ENCODE data around the gene RHOC. TPM values are rescaled to one million over a fixed set of nuclear protein-coding genes. Genes with fewer than 3 reads are reported as not detected.
A peak's percentile ranks its signal among the peaks of the same experiment; 100 is the strongest.

RHOC gene
- total and polyA plus RNA-seq, 2 donors (not counting 1 experiment from before 2014, with no cell fraction given), result 484 to 857 TPM

DNA sequence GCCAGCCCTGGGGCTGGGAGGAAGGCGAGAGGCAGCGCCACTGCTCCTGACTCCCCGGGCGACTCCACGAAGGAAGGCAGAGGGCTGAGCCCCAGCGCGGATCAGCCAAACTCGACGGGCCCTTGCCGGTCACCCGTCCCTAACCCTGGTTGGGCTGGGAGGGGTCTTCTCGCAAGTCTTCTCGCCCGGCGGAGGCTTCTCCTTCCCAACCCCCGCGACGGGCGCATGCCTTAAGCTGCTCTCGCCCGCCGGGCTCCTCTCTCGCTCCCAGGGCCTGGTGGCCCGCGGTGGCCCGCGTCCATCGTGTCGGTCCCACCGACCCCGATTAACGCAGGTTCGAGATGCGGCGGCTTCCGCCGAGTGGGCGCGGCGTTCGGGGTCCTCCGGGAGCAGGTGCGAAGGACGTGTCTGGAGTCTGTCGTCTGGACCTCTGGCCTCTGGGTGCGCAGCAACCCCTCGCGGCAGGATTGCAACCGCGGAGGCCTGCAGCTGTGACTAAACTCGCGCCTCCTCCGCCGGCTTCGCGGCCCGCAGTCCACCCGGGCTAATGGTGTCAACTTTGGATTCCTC is 37.2 kb upstream of the RHOC start:
- no peak overlapping the region for H3K27ac ChIP-seq (ENCODE audit: insufficient read depth, low read length)
- DNase-seq (ENCODE audit: low read depth in 2 of 2), result peak; percentile 50 to 61
- peak overlapping the region; percentile 13 to 28 (median 24) for H3K4me3 ChIP-seq (replicated peaks in 1 of 4; ENCODE audit: control extremely low read depth in 1 of 4, insufficient read depth in 1 of 4, low read depth in 3 of 4, low read length in 4 of 4)
- peak overlapping the region; percentile 78 for H3K4me2 ChIP-seq (ENCODE audit: extremely low read depth, insufficient read depth, low read length)
- H3K79me2 ChIP-seq (ENCODE audit: control insufficient read depth, insufficient read depth, low read length), result no peaks in the 10 kb centered on the region
- no peak overlapping the region for H3K9ac ChIP-seq (ENCODE audit: insufficient read depth, low read length)
- H3K27me3 ChIP-seq (ENCODE audit: control insufficient read depth, insufficient read depth, low read length), result peaks cover 6% of the 10 kb centered on the region
- TF ChIP-seq, protein P1, sequence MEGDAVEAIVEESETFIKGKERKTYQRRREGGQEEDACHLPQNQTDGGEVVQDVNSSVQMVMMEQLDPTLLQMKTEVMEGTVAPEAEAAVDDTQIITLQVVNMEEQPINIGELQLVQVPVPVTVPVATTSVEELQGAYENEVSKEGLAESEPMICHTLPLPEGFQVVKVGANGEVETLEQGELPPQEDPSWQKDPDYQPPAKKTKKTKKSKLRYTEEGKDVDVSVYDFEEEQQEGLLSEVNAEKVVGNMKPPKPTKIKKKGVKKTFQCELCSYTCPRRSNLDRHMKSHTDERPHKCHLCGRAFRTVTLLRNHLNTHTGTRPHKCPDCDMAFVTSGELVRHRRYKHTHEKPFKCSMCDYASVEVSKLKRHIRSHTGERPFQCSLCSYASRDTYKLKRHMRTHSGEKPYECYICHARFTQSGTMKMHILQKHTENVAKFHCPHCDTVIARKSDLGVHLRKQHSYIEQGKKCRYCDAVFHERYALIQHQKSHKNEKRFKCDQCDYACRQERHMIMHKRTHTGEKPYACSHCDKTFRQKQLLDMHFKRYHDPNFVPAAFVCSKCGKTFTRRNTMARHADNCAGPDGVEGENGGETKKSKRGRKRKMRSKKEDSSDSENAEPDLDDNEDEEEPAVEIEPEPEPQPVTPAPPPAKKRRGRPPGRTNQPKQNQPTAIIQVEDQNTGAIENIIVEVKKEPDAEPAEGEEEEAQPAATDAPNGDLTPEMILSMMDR (conservative IDR thresholded peaks at IDR 0.05 in 1 of 2, IDR thresholded peaks at IDR 0.05 in 1 of 2; ENCODE audit: low read depth in 1 of 2, low read length in 2 of 2), result peak; percentile 47 to 57
- TF ChIP-seq EZH2 (IDR thresholded peaks at IDR 0.05; ENCODE audit: low read length, missing control alignments), result no peak
- peak overlapping the region; percentile 55 for H2AFZ ChIP-seq (ENCODE audit: low read length)
- H3K4me1 ChIP-seq (ENCODE audit: control insufficient read depth, extremely low read depth, insufficient read depth, low read length), result no peaks in the 10 kb centered on the region
- no peaks in the 10 kb centered on the region for H4K20me1 ChIP-seq (ENCODE audit: control insufficient read depth, extremely low read depth, insufficient read depth, low read length)
- no peaks in the 10 kb centered on the region for H3K36me3 ChIP-seq (ENCODE audit: control insufficient read depth, insufficient read depth, low read length)
- no peaks in the 10 kb centered on the region for H3K9me3 ChIP-seq (ENCODE audit: control insufficient read depth, insufficient read depth, low read depth, low read length)

DNA sequence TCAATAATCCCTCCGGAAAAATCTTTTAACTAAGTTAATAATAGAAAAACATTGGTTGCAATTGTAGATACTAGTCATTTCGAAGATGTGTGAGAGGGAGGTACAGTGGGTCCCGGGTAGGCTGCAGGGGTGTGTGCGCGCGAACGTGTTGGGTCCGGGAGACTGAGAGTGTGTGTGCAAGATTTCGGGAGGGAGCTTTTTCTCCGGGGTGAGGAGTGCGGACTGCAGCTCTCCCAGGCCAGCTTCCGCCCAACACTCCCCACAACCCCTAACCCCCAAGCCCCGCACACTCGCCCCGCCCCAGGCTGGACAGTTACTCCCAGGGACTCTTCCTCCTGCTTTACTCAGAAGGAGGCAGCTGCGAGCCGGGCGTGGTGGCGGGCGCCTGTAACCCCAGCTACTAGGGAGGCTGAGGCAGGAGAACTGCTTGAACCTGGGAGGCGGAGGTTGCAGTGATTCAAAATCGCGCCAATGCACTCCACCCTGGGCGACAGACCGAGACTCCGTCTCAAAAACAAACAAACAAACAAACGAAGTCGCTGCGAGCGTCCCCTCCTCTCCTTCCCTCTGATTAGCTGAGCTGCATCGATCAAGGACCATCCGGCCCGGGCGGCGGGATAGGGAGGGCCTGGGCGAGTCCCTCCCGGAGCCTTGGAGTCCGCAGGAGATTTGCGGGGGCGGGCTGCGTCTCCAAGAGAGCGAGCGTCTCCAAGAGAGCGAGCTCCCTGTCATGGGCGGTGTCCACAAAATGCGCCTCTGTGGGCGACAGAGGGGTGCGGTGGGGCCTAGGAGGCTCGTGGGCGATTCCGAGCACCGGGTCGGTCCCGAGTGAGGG is 36.5 kb upstream of the RHOC start:
- Histone ChIP-seq H3K27me3 (ENCODE audit: control insufficient read depth, insufficient read depth, low read length) (peaks cover 6% of the 10 kb centered on the region), H3K4me2 (ENCODE audit: extremely low read depth, insufficient read depth, low read length) (peak overlapping the region; percentile 78), H3K79me2 (ENCODE audit: control insufficient read depth, insufficient read depth, low read length) (no peaks in the 10 kb centered on the region), H2AFZ (ENCODE audit: low read length) (peak overlapping the region; percentile 55), H3K4me3 (replicated peaks in 1 of 4; ENCODE audit: control extremely low read depth in 1 of 4, insufficient read depth in 1 of 4, low read depth in 3 of 4, low read length in 4 of 4) (peak overlapping the region; percentile 13 to 28 (median 24)), H4K20me1 (ENCODE audit: control insufficient read depth, extremely low read depth, insufficient read depth, low read length) (no peaks in the 10 kb centered on the region), H3K36me3 (ENCODE audit: control insufficient read depth, insufficient read depth, low read length) (no peaks in the 10 kb centered on the region), H3K27ac (ENCODE audit: insufficient read depth, low read length) (no peak overlapping the region), H3K4me1 (ENCODE audit: control insufficient read depth, extremely low read depth, insufficient read depth, low read length) (no peaks in the 10 kb centered on the region), H3K9ac (ENCODE audit: insufficient read depth, low read length) (no peak overlapping the region), H3K9me3 (ENCODE audit: control insufficient read depth, insufficient read depth, low read depth, low read length) (no peaks in the 10 kb centered on the region)
- DNase-seq (ENCODE audit: low read depth in 2 of 2), result peak in 1 of 2 donors; percentile 50
- TF ChIP-seq, protein P1 (conservative IDR thresholded peaks at IDR 0.05 in 1 of 2, IDR thresholded peaks at IDR 0.05 in 1 of 2; ENCODE audit: low read depth in 1 of 2, low read length in 2 of 2), result no peak
- no peak for TF ChIP-seq EZH2 (IDR thresholded peaks at IDR 0.05; ENCODE audit: low read length, missing control alignments)

DNA sequence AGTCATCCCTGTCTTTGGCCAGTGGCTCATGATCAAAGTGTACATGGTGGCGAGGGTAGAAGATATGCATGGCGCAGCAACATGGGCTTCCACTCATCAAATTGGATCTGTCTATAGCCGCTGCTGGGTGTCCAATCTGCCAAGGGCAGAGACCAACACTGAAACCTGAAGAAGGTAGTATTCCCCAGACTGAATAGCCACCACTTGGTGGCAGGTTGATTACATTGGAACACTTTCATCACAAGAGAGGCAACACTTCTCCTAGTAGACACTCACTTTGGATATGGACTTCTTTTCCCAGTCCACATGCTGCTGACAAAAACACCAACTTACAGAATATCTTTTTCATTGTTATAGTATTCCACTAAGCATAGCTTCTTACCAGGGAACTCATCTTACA is 30.6 kb upstream of the RHOC start:
- Histone ChIP-seq H3K27me3 (ENCODE audit: control insufficient read depth, insufficient read depth, low read length) (no peaks in the 10 kb centered on the region), H3K36me3 (ENCODE audit: control insufficient read depth, insufficient read depth, low read length) (no peaks in the 10 kb centered on the region), H2AFZ (ENCODE audit: low read length) (no peak overlapping the region), H3K79me2 (ENCODE audit: control insufficient read depth, insufficient read depth, low read length) (no peaks in the 10 kb centered on the region), H3K4me3 (replicated peaks in 1 of 4; ENCODE audit: control extremely low read depth in 1 of 4, insufficient read depth in 1 of 4, low read depth in 3 of 4, low read length in 4 of 4) (no peak overlapping the region), H4K20me1 (ENCODE audit: control insufficient read depth, extremely low read depth, insufficient read depth, low read length) (no peaks in the 10 kb centered on the region), H3K4me2 (ENCODE audit: extremely low read depth, insufficient read depth, low read length) (no peak overlapping the region), H3K4me1 (ENCODE audit: control insufficient read depth, extremely low read depth, insufficient read depth, low read length) (no peaks in the 10 kb centered on the region), H3K9me3 (ENCODE audit: control insufficient read depth, insufficient read depth, low read depth, low read length) (no peaks in the 10 kb centered on the region), H3K27ac (ENCODE audit: insufficient read depth, low read length) (no peak overlapping the region), H3K9ac (ENCODE audit: insufficient read depth, low read length) (no peak overlapping the region)
- no peak for TF ChIP-seq EZH2 (IDR thresholded peaks at IDR 0.05; ENCODE audit: low read length, missing control alignments)
- TF ChIP-seq, protein P1 (conservative IDR thresholded peaks at IDR 0.05 in 1 of 2, IDR thresholded peaks at IDR 0.05 in 1 of 2; ENCODE audit: low read depth in 1 of 2, low read length in 2 of 2), result no peak
- no peak for DNase-seq (ENCODE audit: low read depth in 2 of 2)
